GM12873 (cell line): ENCODE data around the gene ERG.

ENCODE experiments used
- CTCF ChIP-seq: IDR thresholded peaks from 2 replicates; pipeline ENCODE4 v1.5.1; 2012; ENCODE audit warnings: low read depth, mild to moderate bottlenecking, moderate library complexity, low read length, control low read depth; ENCODE audit not compliant: insufficient read depth; ENCODE audit errors: missing control alignments

Gene ERG

DNA sequence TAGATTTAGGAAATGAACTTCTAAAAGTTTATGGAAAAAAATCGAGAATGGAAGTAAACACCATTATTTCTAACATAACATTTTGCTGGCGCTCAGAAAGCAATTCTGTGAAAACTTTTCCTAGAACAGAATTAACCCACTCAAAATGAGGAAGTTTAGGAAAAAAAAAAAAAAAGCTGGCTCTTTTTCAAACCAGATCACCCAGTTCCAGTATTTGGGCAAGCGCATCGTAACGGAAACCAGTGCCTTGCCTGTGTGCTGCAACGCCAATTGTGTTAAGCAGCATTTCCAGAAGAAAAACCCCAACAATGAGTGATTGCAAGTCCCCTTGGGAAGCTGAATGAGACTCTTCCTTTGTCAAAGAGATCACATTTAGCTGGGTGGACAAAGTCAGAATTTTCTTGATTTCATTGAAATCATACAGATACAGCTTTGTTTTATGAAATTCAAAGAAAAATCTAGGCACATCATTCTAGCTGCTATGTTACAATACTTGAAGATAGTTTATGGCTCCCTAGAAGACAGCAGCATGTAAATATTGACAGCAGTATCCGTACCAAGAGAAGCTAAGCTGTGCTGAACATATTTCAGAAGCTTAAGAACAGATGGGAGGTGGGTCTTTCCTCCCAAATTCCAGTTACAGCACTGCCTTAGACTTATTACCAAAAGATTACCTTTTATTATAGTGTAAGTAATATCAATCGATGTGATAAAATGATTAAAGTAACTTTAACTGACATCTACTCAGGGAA, 113.4 kb downstream of the ERG start:
- TF ChIP-seq CTCF: no peak

DNA sequence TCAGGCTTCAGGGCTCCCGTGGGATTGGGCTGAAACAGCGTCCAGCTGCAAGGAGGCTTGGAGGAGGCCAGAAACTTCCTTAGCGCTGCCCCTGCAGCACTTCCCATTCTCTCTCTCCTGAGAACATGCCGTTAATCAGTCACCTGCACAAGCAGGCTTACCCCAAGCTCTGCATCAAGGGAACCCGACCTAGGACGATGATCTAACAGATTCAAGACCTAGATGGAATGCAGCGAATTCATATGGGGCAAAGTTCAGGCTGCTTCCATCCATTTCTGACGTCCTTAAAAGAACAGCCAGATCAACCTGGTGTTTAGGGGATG, 114.1 kb downstream of the ERG start:
- no peak for TF ChIP-seq CTCF

- TF ChIP-seq CTCF: no peak
Measured at GRCh38 chr21:38383411-38384237, 114.7 kb downstream of the ERG start.

DNA sequence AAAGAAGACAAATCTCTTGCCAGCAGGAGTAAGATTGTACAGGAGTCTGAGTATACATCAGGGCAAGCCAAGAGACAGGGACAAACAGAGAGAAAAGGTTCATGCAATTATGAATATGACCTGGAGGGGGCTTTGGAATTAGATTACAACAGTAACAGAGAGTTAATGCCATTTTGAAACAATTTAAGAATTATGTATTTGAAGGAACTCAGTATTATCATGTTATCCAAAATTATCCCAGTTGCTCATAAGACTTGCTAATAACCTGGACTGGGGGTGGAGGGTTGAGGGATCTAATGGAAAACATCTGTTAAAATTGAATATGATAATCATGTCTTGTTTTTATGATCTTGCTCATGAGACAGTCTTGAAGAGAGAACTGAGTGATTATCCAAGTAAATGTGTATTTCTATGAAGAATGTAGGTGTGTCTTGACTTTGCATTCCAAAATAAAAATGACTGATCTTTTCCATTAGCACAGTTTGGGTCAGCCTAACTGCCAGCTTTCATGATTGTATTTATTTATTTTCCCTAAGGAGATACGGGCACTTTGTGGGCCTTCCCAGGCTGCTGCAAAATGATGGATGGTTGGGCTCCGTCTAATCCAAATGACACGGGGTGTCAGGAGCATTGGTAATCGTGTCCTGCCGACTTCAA, 117.7 kb downstream of the ERG start:
- peak; percentile 31 for TF ChIP-seq CTCF

DNA sequence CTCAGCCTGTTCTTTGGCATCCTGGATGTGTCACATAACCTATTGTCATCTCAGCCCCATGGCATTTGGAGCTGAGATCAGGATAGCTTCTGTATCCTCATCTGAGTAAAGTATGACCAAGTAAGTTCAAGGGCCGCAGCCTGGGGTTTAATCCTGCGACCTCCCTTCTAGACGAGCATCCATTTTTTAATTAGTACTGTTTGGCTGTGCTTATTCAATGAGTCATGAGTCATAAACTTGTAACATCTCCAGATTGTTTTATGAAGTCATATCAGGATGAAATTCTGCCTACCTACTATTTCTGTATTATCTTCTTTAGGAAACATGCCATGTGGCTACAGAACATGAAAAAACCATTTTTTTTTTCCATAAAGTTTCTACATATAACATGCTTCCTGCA, 119.1 kb downstream of the ERG start:
- no peak for TF ChIP-seq CTCF

- no peak for TF ChIP-seq CTCF
Measured at GRCh38 chr21:38377165-38378088, 120.8 kb downstream of the ERG start.
